Activated CD4-positive, alpha-beta T cell treated with anti-CD3 and anti-CD28 coated beads, Interleukin-2, amount 10 ng/mL, durations not matched to agents 7 days and 5 days (primary cell): ENCODE results near the gene STT3B. TPM values are rescaled to one million over a fixed set of nuclear protein-coding genes. Genes with fewer than 3 reads are reported as not detected.
"Not testable (repeated sequence)": the region's sequence is repeated elsewhere in the genome, so short reads cannot be mapped to it uniquely, and the experiment has no call there.

Experiments
- CTCF ChIA-PET: fragments of 350-600 bp; sonication (Branson Sonifier 250); formaldehyde crosslinking; loops from one replicate; lab custom pipeline; 2021; ENCODE audit warnings: antibody characterized with exemption; lab: Charles Lee
- POLR2A ChIA-PET: fragments of 350-600 bp; sonication (Branson Sonifier 250); formaldehyde crosslinking; loops from one replicate; lab custom pipeline; 2021; ENCODE audit warnings: antibody characterized with exemption; lab: Charles Lee
- DNase-seq: peaks from one replicate; pipeline ENCODE4 v3.0.0-alpha.2; 2020
- H3K27ac Mint-ChIP-seq: one replicate; pipeline ENCODE4 v1.8.0; 2021; ENCODE audit warnings: mild to moderate bottlenecking, moderate library complexity, mixed read lengths
- H3K27me3 Mint-ChIP-seq: one replicate; pipeline ENCODE4 v1.8.0; 2021; ENCODE audit warnings: mixed read lengths
- H3K36me3 Mint-ChIP-seq: one replicate; pipeline ENCODE4 v1.8.0; 2021; ENCODE audit warnings: low read depth, mixed read lengths
- H3K4me1 Mint-ChIP-seq: one replicate; pipeline ENCODE4 v1.8.0; 2021; ENCODE audit warnings: mixed read lengths
- H3K4me3 Mint-ChIP-seq: one replicate; pipeline ENCODE4 v1.8.0; 2021; ENCODE audit warnings: mild to moderate bottlenecking, moderate library complexity, mixed read lengths
- H3K9me3 Mint-ChIP-seq: one replicate; pipeline ENCODE4 v1.8.0; 2021; ENCODE audit warnings: mixed read lengths
- total RNA-seq, 2 experiments: library from RNA; stranded (reverse); gene quantifications; one replicate each; pipeline ENCODE4 v1.2.3, GENCODE V29; 2021

STT3B gene
- total RNA-seq, 2 experiments from 2014 or later: 143 to 178 TPM

DNA sequence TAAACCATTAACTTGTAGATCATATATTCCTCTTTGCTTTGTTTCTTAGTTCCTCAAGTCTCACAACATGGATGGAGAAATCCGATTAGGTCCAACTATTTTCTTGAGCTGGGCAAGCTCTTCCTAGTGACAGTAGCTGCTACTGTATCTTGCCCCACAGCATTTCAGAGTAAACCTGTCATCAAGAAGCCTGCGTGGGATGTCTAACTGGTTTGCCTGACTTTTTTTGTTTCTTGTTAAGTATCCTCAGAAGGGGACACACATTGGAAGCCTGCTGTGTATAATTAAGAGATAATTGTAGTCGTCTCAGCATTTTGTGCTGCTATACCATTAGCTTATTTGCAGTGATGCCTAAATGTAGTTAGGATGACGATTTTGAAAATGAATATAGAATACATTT lies 29.3 kb upstream of the STT3B start:
- Mint-ChIP-seq H3K36me3 (peaks cover 5% of the 10 kb centered on the region), H3K27me3 (peaks cover 2% of the 10 kb centered on the region), H3K4me1 (peaks cover 32% of the 10 kb centered on the region), H3K27ac (no peak overlapping the region), H3K4me3 (no peak overlapping the region), H3K9me3 (peaks cover 3% of the 10 kb centered on the region)
- no peak for DNase-seq
- ChIA-PET POLR2A (no interaction called here), CTCF (no interaction called here)

DNA sequence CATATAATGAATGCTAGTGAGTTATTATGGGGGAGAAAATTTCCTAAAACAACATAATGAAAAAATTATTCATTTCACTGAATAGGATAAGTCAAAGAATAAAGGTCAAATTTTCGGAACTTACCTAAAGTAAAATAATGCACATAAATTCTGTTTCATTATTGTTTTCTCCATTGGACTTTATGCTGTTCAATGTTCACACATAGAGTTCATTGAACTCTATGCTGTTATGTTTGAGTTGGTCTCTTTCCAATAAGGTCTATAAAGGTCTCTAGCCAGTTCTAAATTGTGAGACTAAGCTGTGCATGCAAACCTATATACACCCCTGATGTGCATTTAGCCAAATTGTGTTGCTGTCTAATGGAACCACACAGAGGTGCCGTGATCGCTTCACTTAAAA lies 28.5 kb upstream of the STT3B start:
- ChIA-PET POLR2A (no interaction called here), CTCF (no interaction called here)
- no peak overlapping the region for H3K27ac Mint-ChIP-seq
- H3K4me1 Mint-ChIP-seq: peaks cover 40% of the 10 kb centered on the region
- no peak overlapping the region for H3K4me3 Mint-ChIP-seq
- DNase-seq: no peak
- H3K36me3 Mint-ChIP-seq: peaks cover 5% of the 10 kb centered on the region
- H3K9me3 Mint-ChIP-seq: peaks cover 3% of the 10 kb centered on the region
- H3K27me3 Mint-ChIP-seq: peaks cover 2% of the 10 kb centered on the region

DNA sequence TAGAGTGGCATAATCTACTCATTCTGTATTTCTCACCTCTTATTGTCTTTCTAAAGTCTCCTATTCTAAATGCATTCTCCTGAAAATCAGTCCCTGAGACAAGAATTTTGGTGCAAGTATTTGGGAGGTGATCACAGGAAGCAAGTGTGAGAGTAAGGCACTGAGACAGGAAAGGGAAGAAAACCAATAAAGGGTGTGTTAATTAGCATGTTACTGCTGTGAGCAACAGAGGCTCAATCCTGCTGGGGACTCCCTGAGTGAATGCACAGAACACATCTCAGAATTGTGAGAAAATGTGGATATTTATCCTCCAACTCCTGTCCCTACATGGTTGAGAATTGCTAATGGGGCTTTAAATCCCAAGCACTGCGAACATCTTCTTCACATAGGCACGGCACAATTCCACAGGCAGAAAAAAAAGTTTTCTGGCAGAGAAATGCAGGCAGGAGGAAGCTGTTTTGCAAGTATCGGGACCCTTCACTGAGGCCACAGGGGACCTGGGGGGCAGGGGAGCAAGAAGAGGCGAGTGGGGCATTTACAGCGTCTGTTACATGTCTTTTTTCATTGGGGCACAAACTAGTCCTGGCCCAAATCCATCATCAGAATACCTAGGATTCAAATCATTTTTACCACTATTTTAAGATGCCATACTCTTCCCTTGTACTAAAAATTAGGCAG lies 27.2 kb upstream of the STT3B start:
- Mint-ChIP-seq H3K27ac (no peak overlapping the region), H3K9me3 (no peaks in the 10 kb centered on the region), H3K27me3 (no peaks in the 10 kb centered on the region), H3K4me1 (peaks cover 47% of the 10 kb centered on the region), H3K4me3 (no peak overlapping the region), H3K36me3 (peaks cover 5% of the 10 kb centered on the region)
- ChIA-PET CTCF (no interaction called here), POLR2A (no interaction called here)
- no peak for DNase-seq

DNA sequence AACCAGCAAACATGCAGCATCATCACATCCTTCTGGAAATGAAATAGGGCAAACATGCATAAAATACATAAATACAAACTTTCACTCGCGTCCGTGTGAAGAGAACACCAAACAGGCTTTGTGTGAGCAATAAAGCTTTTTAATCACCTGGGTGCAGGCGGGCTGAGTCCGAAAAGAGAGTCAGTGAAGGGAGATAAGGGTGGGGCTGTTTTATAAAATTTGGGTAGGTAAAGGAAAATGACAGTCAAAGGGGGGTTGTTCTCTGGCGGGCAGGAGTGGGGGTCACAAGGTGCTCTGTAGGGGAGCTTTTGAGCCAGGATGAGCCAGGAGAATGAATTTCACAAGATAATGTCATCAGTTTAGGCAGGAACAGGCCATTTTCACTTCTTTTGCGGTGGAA lies 26.2 kb upstream of the STT3B start:
- H3K4me3 Mint-ChIP-seq, POLR2A ChIA-PET, CTCF ChIA-PET, DNase-seq, H3K36me3 Mint-ChIP-seq, H3K27me3 Mint-ChIP-seq, H3K27ac Mint-ChIP-seq, H3K9me3 Mint-ChIP-seq: not testable (repeated sequence)
- peaks cover 47% of the 10 kb centered on the region for H3K4me1 Mint-ChIP-seq

DNA sequence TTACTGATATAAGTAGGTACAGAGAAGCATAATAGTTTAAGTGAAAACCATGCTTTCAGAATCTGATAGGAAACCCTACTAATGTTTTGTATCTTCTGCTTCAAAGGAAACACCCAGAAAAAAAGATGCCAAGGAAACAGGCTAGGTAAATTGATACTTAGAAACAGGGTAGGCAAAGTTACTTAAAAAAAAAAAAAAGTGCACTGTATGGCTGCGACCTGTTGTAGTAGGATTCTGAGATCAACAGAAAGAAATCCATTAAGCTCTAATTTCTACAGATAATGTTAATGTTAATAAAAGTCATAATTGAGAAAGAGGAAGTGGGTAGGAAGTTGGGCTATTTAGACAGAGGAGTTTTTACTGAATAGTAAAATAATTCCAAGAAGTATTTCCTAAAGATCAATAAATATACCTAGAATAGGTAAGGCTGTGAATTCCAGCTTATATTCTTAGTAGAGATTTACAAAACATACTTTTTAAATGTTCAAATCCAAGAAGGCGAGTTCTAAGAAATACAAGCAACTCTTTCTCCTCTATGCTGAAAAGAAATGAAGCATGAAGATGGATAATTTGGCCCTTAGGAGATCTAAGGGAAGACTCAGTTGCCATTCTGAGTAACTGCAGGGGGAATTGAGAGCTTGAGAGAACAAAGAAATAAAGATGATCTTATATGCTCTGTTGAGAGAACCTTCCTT lies 24.1 kb upstream of the STT3B start:
- POLR2A ChIA-PET: no interaction called here
- H3K27me3 Mint-ChIP-seq: no peaks in the 10 kb centered on the region
- no peak for DNase-seq
- H3K9me3 Mint-ChIP-seq: peaks cover 9% of the 10 kb centered on the region
- H3K36me3 Mint-ChIP-seq: peaks cover 8% of the 10 kb centered on the region
- peak overlapping the region; percentile 58 for H3K27ac Mint-ChIP-seq
- CTCF ChIA-PET: interaction anchor here (1.3 kb wide), 1 partner anchor 12 kb away, joined by 3 read pairs; no protein-coding TSS in a partner anchor
- peaks cover 47% of the 10 kb centered on the region for H3K4me1 Mint-ChIP-seq
- H3K4me3 Mint-ChIP-seq: peak overlapping the region; percentile 9

DNA sequence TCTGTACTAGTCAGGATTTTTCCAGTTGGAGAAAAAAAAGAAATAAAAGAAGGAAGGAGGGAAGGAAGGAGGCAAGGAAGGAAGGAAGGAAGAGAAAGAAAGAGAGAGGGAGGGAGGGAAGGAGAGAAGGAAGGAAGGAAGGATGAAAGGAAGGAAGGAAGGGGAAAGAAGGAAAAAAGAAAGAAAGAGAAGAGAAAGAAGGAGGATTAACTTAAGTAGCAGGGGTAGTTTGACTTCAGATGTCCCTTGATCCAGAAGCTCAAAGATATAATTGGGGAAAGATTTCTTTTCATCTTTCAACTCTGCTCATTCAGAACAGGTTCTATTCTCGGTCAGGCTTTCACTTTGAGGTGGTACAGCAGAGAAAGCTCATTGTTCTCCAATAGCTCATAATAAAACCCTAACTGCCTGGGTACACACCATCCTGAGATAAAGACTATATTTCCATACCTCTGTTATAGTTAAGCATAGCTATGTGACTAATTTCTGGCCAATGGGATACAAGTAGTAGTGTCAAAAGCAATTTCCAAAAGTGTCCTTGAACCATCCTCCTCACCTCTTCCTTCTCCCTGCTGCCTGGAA lies 23.5 kb upstream of the STT3B start:
- Mint-ChIP-seq H3K4me3 (peak overlapping the region; percentile 9), H3K36me3 (peaks cover 8% of the 10 kb centered on the region), H3K9me3 (peaks cover 9% of the 10 kb centered on the region), H3K27ac (peak overlapping the region; percentile 58), H3K27me3 (no peaks in the 10 kb centered on the region), H3K4me1 (peaks cover 47% of the 10 kb centered on the region)
- no peak for DNase-seq
- CTCF ChIA-PET: interaction anchor here (1.0 to 1.3 kb wide), 2 partner anchors 12 kb away, joined by 3 to 5 read pairs; no protein-coding TSS in a partner anchor
- POLR2A ChIA-PET: no interaction called here

DNA sequence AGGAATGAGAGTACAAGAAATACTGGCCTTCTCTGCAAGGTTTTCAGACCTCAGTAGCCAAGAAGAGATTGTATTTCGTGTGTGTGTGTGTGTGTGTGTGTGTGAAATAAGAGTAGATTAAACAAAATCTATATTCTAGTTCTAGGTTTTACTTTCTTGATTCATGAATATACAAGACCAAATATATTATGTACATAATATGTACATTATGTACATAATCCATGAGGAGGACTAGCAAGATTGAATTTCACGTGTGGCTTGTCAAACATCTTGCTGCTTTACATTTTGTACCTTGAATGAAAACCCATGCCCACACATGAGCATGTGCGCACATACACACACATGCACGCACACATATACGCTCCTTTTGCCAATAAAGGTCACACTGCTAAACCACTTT lies 18.2 kb upstream of the STT3B start:
- H3K27ac Mint-ChIP-seq: no peak overlapping the region
- peaks cover 14% of the 10 kb centered on the region for H3K9me3 Mint-ChIP-seq
- H3K4me3 Mint-ChIP-seq: no peak overlapping the region
- peaks cover 3% of the 10 kb centered on the region for H3K36me3 Mint-ChIP-seq
- POLR2A ChIA-PET: no interaction called here
- H3K27me3 Mint-ChIP-seq: no peaks in the 10 kb centered on the region
- CTCF ChIA-PET: no interaction called here
- peaks cover 4% of the 10 kb centered on the region for H3K4me1 Mint-ChIP-seq
- DNase-seq: no peak

DNA sequence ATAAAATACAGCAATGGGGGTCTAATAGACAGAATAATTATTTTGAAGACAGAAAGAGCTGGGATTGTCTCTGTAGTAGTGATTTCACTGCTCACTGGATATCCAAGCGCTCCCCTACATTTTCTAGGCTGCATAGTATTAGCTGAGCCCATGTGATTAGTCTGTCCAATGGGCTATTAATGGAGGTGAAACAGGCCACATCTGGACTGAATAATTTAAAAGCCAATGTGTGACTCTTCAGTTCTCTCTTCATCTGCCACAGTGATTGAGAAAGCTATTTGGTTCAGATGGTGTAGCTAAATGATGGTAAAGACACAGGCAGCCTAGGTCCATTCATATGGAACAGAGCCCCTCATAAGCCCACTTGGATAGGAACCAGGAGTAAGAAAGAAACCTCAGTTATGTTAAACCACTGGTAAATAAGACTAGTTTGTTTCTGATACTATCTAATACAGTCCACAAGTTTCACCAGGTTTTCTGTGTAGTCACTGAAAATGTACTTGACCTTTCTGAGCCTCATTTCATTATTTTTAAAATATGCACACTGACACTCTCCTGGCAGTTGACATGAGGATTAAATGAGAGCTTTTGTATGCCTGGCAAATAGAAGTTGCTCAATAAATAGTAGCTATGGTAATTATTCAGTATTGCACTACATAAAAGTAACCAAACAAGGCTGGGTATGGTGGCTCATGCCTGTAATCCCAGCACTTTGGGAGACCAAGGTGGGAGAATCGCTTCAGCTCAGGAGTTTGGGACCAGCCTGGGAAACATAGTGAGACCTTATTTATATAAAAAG lies 17.0 kb upstream of the STT3B start:
- no peak overlapping the region for H3K4me3 Mint-ChIP-seq
- peaks cover 3% of the 10 kb centered on the region for H3K36me3 Mint-ChIP-seq
- no peak overlapping the region for H3K27ac Mint-ChIP-seq
- H3K9me3 Mint-ChIP-seq: peaks cover 14% of the 10 kb centered on the region
- H3K4me1 Mint-ChIP-seq: no peaks in the 10 kb centered on the region
- no peaks in the 10 kb centered on the region for H3K27me3 Mint-ChIP-seq
- POLR2A ChIA-PET: no interaction called here
- no peak for DNase-seq
- CTCF ChIA-PET: interaction anchor here (1.0 to 1.5 kb wide), 3 partner anchors 10 to 289 kb away, joined by 3 to 4 read pairs (median 4); no protein-coding TSS in a partner anchor

DNA sequence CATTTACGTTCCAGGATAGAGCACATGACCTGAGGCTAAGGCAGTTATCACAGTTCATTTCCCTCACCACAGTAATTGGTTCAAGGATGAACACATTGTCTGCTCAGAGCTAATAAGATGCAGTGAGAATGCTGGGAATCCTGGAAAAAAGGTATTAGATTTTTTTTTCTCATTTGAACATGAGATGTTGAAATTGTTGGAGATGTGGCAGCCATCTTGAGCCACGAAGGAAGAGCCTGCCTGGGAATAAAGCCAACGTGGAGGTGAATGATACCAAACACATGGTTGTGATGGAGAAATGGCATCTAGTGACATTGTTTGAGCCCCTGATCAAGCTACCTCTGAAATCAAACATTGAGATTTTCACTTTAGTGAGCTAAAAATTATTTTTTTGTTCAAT lies 16.0 kb upstream of the STT3B start:
- Mint-ChIP-seq H3K36me3 (no peaks in the 10 kb centered on the region), H3K4me3 (no peak overlapping the region), H3K9me3 (peaks cover 8% of the 10 kb centered on the region), H3K27ac (no peak overlapping the region), H3K4me1 (peaks cover 7% of the 10 kb centered on the region), H3K27me3 (no peaks in the 10 kb centered on the region)
- no peak for DNase-seq
- CTCF ChIA-PET: interaction anchor here (0.6 to 1.0 kb wide), 4 partner anchors 29 to 1241 kb away, joined by 3 to 4 read pairs (median 4); no protein-coding TSS in a partner anchor
- POLR2A ChIA-PET: no interaction called here

DNA sequence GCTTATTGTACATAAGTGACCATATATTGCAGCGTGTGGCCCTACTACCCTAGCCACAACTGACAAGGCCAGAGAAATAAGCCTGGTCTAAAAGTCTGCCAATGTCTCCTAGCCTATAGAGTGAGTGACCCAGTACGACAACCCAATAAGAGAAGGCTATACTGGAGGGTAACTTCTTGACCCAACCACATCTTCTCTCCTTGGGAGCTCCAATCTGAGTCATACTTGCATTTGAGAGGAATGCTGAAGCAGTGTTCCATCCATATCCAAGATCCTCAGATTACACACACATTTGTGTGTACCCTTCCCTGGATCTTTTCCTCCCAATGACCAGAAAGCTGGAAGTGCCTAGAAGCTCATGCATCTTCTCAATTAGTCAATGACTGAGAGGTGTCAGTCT lies 11.3 kb upstream of the STT3B start:
- H3K4me1 Mint-ChIP-seq: peaks cover 19% of the 10 kb centered on the region
- ChIA-PET POLR2A (interaction anchor here (1.1 kb wide), 1 partner anchor 11 kb away, joined by 4 read pairs; the partner anchor contains the start of gene STT3B), CTCF (interaction anchor here (1.1 to 1.3 kb wide), 2 partner anchors 9 to 12 kb away, joined by 5 read pairs; no protein-coding TSS in a partner anchor)
- peak overlapping the region; percentile 81 for H3K27ac Mint-ChIP-seq
- H3K4me3 Mint-ChIP-seq: no peak overlapping the region
- H3K27me3 Mint-ChIP-seq: no peaks in the 10 kb centered on the region
- DNase-seq: no peak
- H3K36me3 Mint-ChIP-seq: no peaks in the 10 kb centered on the region
- no peaks in the 10 kb centered on the region for H3K9me3 Mint-ChIP-seq

DNA sequence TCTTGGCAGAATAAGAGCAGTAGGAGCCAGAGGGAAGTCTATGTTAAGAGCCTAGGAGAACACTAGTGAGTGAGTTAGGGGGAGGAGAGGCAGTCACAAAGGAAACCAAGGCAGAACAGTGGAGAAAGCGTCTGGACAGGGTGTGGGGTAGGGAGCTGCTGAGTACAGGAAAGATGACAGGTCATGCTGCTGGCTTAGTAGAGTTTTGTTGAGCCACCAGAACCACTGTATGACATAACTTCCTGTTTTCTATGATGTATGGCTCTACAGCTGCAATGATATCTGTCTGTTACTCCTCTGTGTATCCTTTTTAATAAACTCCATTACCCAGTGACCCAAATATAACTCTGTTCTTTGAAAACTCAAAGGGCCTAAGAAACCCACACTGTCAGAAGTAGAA lies 10.6 kb upstream of the STT3B start:
- H3K27me3 Mint-ChIP-seq: no peaks in the 10 kb centered on the region
- peak; percentile 35 for DNase-seq
- H3K4me1 Mint-ChIP-seq: peaks cover 19% of the 10 kb centered on the region
- H3K27ac Mint-ChIP-seq: peak overlapping the region; percentile 81
- H3K9me3 Mint-ChIP-seq: no peaks in the 10 kb centered on the region
- ChIA-PET POLR2A (interaction anchor here (0.5 to 1.1 kb wide), 2 partner anchors 10 to 353 kb away, joined by 4 read pairs; partner anchors contain the start of gene STT3B), CTCF (interaction anchor here (1.2 to 1.8 kb wide), 3 partner anchors 9 to 14 kb away, joined by 3 to 8 read pairs (median 6); partner anchors contain the start of gene STT3B)
- no peaks in the 10 kb centered on the region for H3K36me3 Mint-ChIP-seq
- no peak overlapping the region for H3K4me3 Mint-ChIP-seq

DNA sequence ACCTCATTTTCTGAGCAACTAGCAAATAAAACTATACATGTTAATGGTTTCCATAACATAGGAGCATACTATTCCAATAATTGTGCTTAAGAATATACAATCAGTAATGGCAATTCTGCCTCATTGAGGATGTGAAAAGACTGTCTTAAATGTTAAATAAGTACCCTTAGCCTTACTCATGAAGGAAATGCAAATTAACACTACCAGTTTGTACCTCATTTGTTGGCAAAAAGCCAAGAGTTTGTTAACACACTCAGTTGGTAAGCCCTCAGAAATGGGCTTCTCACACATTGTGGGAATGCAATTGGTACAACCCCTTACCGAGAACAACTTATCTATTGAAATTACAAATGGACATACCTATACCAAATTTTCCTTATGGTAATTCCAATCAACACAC lies 9.2 kb upstream of the STT3B start:
- ChIA-PET POLR2A (no interaction called here), CTCF (interaction anchor here (1.7 to 1.8 kb wide), 2 partner anchors 7 to 10 kb away, joined by 6 to 8 read pairs; partner anchors contain the start of gene STT3B)
- no peaks in the 10 kb centered on the region for H3K36me3 Mint-ChIP-seq
- H3K4me1 Mint-ChIP-seq: peaks cover 19% of the 10 kb centered on the region
- H3K9me3 Mint-ChIP-seq: no peaks in the 10 kb centered on the region
- no peak overlapping the region for H3K4me3 Mint-ChIP-seq
- no peaks in the 10 kb centered on the region for H3K27me3 Mint-ChIP-seq
- no peak overlapping the region for H3K27ac Mint-ChIP-seq
- no peak for DNase-seq
